IMR-90 (cell line): ENCODE data around the gene ZSCAN32. TPM values are rescaled to one million over a fixed set of nuclear protein-coding genes. Genes with fewer than 3 reads are reported as not detected.

Source experiments
- ATAC-seq: fragments of 200-7000 bp; cut with Tn5 transposase; 2 replicates; pipeline ENCODE4 v1.9.1; 2020; ENCODE audit warnings: low read depth, mild to moderate bottlenecking, moderate library complexity
- BruUV-seq: library from RNA; stranded (reverse); fragments of 400-500 nt; replicated peaks from 2 replicates; lab custom pipeline; 2021; lab: Mats Ljungman, UMichigan
- CTCF ChIA-PET: fragments of 300-600 bp; formaldehyde crosslinking; extraction: SDS; loops from one replicate; lab custom pipeline; 2021; ENCODE audit warnings: antibody characterized with exemption; lab: Yijun Ruan, JAX
- POLR2A ChIA-PET: fragments of 300-600 bp; sonication (Branson Sonifier 250); formaldehyde crosslinking; loops from one replicate; lab custom pipeline; 2022; ENCODE audit warnings: antibody characterized with exemption; ENCODE audit not compliant: unreplicated experiment; lab: Charles Lee
- DNase-seq: peaks from one replicate; pipeline ENCODE4 v3.0.0; 2013
- H2AFZ ChIP-seq: replicated peaks from 2 replicates; pipeline ENCODE3; 2013; ENCODE audit warnings: low read length, mild to moderate bottlenecking; ENCODE audit not compliant: poor library complexity
- H2AK5ac ChIP-seq: 2 replicates; pipeline ENCODE4 v1.6.1; 2013; ENCODE audit warnings: low read depth, low read length, inconsistent platforms
- H2AK9ac ChIP-seq: replicated peaks from 2 replicates; pipeline ENCODE3; 2013; ENCODE audit warnings: mild to moderate bottlenecking, low read depth, low read length, moderate library complexity; ENCODE audit not compliant: poor library complexity
- H2BK120ac ChIP-seq: 2 replicates; pipeline ENCODE4 v1.6.1; 2013; ENCODE audit warnings: low read depth, low read length, inconsistent platforms
- H2BK15ac ChIP-seq: 3 replicates; pipeline ENCODE4 v1.6.1; 2013; ENCODE audit warnings: low read depth, low read length, inconsistent platforms
- H2BK20ac ChIP-seq: 2 replicates; pipeline ENCODE4 v1.6.1; 2013; ENCODE audit warnings: low read depth, mild to moderate bottlenecking, inconsistent platforms, low read length, moderate library complexity
- H2BK5ac ChIP-seq: 2 replicates; pipeline ENCODE4 v1.6.1; 2013; ENCODE audit warnings: mild to moderate bottlenecking, low read depth, low read length, inconsistent platforms; ENCODE audit not compliant: poor library complexity, severe bottlenecking
- H3K14ac ChIP-seq: replicated peaks from 2 replicates; pipeline ENCODE4 v1.6.1; 2013; ENCODE audit warnings: low read depth, low read length, inconsistent platforms
- H3K18ac ChIP-seq: 2 replicates; pipeline ENCODE4 v1.6.1; 2013; ENCODE audit warnings: low read depth, low read length, control low read depth
- H3K23ac ChIP-seq: 2 replicates; pipeline ENCODE4 v1.6.1; 2013; ENCODE audit warnings: low read depth, low read length, inconsistent platforms
- H3K27ac ChIP-seq: 2 replicates; pipeline ENCODE4 v1.5.1; 2013; ENCODE audit warnings: mild to moderate bottlenecking, control low read depth, low read length; ENCODE audit not compliant: insufficient read depth
- H3K27me3 ChIP-seq: 2 replicates; pipeline ENCODE4 v1.6.1; 2013; ENCODE audit warnings: low read length; ENCODE audit not compliant: control insufficient read depth, insufficient read depth
- H3K36me3 ChIP-seq: 2 replicates; pipeline ENCODE4 v1.6.1; 2013; ENCODE audit warnings: low read length, mixed read lengths; ENCODE audit not compliant: control insufficient read depth, insufficient read depth
- H3K4ac ChIP-seq: 2 replicates; pipeline ENCODE4 v1.6.1; 2013; ENCODE audit warnings: low read depth, low read length, inconsistent platforms
- H3K4me1 ChIP-seq: 2 replicates; pipeline ENCODE4 v1.6.1; 2013; ENCODE audit warnings: low read length, mixed read lengths; ENCODE audit not compliant: control insufficient read depth, insufficient read depth
- H3K4me2 ChIP-seq: 2 replicates; pipeline ENCODE4 v1.6.1; 2013; ENCODE audit warnings: low read depth, mild to moderate bottlenecking, control low read depth, low read length, moderate library complexity
- H3K4me3 ChIP-seq: 2 replicates; pipeline ENCODE4 v1.5.1; 2013; ENCODE audit warnings: low read depth, mild to moderate bottlenecking, control low read depth, low read length, moderate library complexity; ENCODE audit not compliant: insufficient read depth
- H3K56ac ChIP-seq: 2 replicates; pipeline ENCODE4 v1.6.1; 2013; ENCODE audit warnings: low read length, inconsistent platforms; ENCODE audit not compliant: insufficient read depth; ENCODE audit errors: extremely low read depth
- H3K79me1 ChIP-seq, 2 experiments: 2 replicates each; pipeline ENCODE4 v1.6.1; 2013; ENCODE audit warnings: low read length in 2 of 2, inconsistent platforms in 1 of 2, low read depth in 1 of 2
- H3K9ac ChIP-seq: 2 replicates; pipeline ENCODE4 v1.6.1; 2013; ENCODE audit warnings: low read depth, low read length, control low read depth
- H3K9me1 ChIP-seq: 2 replicates; pipeline ENCODE4 v1.6.1; 2013; ENCODE audit warnings: low read length, inconsistent platforms; ENCODE audit not compliant: insufficient read depth
- H3K9me3 ChIP-seq: 2 replicates; pipeline ENCODE4 v1.6.1; 2013; ENCODE audit warnings: low read length; ENCODE audit not compliant: control insufficient read depth, insufficient read depth
- H4K20me1 ChIP-seq: 2 replicates; pipeline ENCODE4 v1.6.1; 2013; ENCODE audit warnings: low read length, inconsistent platforms; ENCODE audit not compliant: insufficient read depth
- H4K5ac ChIP-seq: 2 replicates; pipeline ENCODE4 v1.6.1; 2013; ENCODE audit warnings: mild to moderate bottlenecking, low read depth, low read length, control low read depth
- H4K8ac ChIP-seq, 2 experiments: 2 replicates each; pipeline ENCODE4 v1.6.1; 2013; ENCODE audit warnings: low read depth in 2 of 2, low read length in 2 of 2, control low read depth in 1 of 2, inconsistent platforms in 1 of 2
- H4K91ac ChIP-seq: 2 replicates; pipeline ENCODE4 v1.6.1; 2013; ENCODE audit warnings: low read depth, low read length, inconsistent platforms; ENCODE audit not compliant: insufficient read depth
- BHLHE40 ChIP-seq: fragments of 150-350 bp; IDR thresholded peaks from 2 replicates; pipeline ENCODE4 v1.6.1; 2016; ENCODE audit warnings: mild to moderate bottlenecking, low read depth, low read length
- CEBPB ChIP-seq: IDR thresholded peaks from 2 replicates; pipeline ENCODE4 v1.6.1; 2012; ENCODE audit warnings: low read depth, low read length, improper control_type of control experiment
- CHD1 ChIP-seq: IDR thresholded peaks from 2 replicates; pipeline ENCODE4 v1.6.1; 2012; ENCODE audit warnings: low read depth, low read length, improper control_type of control experiment
- FOS ChIP-seq: fragments of 150-350 bp; IDR thresholded peaks from 2 replicates; pipeline ENCODE4 v1.6.1; 2016; ENCODE audit warnings: low read depth, low read length
- MAFK ChIP-seq: IDR thresholded peaks from 2 replicates; pipeline ENCODE4 v1.6.1; 2012; ENCODE audit warnings: low read depth, low read length, improper control_type of control experiment
- MXI1 ChIP-seq: IDR thresholded peaks from 2 replicates; pipeline ENCODE4 v1.6.1; 2012; ENCODE audit warnings: low read depth, mild to moderate bottlenecking, low read length, moderate library complexity, borderline replicate concordance
- NFE2L2 ChIP-seq: fragments of 150-350 bp; IDR thresholded peaks from 2 replicates; pipeline ENCODE4 v1.6.1; 2016; ENCODE audit warnings: low read depth, mild to moderate bottlenecking, low read length
- POLR2A ChIP-seq: IDR thresholded peaks from 2 replicates; pipeline ENCODE4 v1.6.1; 2012; ENCODE audit warnings: mild to moderate bottlenecking, low read depth, low read length
- RAD21 ChIP-seq: IDR thresholded peaks from 2 replicates; pipeline ENCODE4 v1.6.1; 2012; ENCODE audit warnings: low read length, improper control_type of control experiment
- RCOR1 ChIP-seq: IDR thresholded peaks from 2 replicates; pipeline ENCODE4 v1.6.1; 2012; ENCODE audit warnings: mild to moderate bottlenecking, low read length, improper control_type of control experiment; ENCODE audit not compliant: insufficient replicate concordance
- dilution Hi-C: fragments of 300-500 bp; cut with HindIII; formaldehyde crosslinking; loops from one replicate; pipeline ENCODE4 v1.14.3; 2018; ENCODE audit warnings: low sequenced_read_pairs; ENCODE audit not compliant: unreplicated experiment
- in situ Hi-C: fragments of 300-500 bp; cut with MboI; formaldehyde crosslinking; loops from 3 replicates; pipeline ENCODE4 v1.14.3; 2019; ENCODE audit warnings: low sequenced_read_pairs, inconsistent platforms, mixed read lengths
- intact Hi-C: fragments of 100-400 bp; cut with micrococcal nuclease; formaldehyde crosslinking; loops from 2 replicates; pipeline ENCODE4 v1.10.0; 2022
- polyA plus RNA-seq, 3 experiments: library from polyadenylated mRNA; depleted of rRNA; stranded (reverse); fragments of >200 nt; gene quantifications; 2 replicates each; pipeline ENCODE4 v1.2.3, GENCODE V29; 2012; ENCODE audit warnings: low replicate concordance in 1 of 3
- total RNA-seq: library from RNA; depleted of rRNA; stranded (reverse); fragments of >200 nt; gene quantifications from 2 replicates; pipeline ENCODE4 v1.2.3, GENCODE V29; 2012
- TF ChIP-seq, protein P1 (sequence below): fragments of 150-350 bp; IDR thresholded peaks from 2 replicates; pipeline ENCODE4 v1.6.1; 2016; ENCODE audit warnings: low read depth, mild to moderate bottlenecking, low read length, moderate library complexity, borderline replicate concordance
- TF ChIP-seq, protein P2 (sequence below): conservative IDR thresholded peaks from 2 replicates; pipeline ENCODE4 v1.5.1; 2012; ENCODE audit warnings: mild to moderate bottlenecking, low read depth, low read length, improper control_type of control experiment

ZSCAN32 gene
- total and polyA plus RNA-seq, 2 of the 4 experiments (the other 2 are of a cell fraction) = 13.0 to 16.5 TPM

DNA sequence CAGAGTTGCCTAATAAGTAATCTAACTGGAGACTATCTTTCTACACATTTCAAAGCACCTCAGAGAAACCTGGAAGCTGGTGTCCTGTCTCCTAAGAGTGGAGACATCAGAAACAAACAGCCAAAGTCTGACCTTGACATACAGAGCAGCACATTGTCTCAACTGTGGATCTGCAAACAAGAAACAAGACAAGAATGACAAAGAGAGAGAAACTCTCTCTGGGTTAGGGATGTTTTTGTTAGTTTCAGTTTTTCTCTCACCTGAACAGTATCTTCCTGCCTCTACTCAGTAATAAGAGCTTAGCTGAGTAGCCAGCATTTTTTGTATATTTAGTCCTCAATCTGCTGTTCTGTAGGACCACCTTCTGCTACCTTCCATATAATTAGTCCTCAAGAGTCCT is 33.6 kb upstream of the ZSCAN32 start:
- intact Hi-C loops (no loop called here), in situ Hi-C loops (no loop called here), dilution Hi-C loops (no loop called here)
- no TSS peak for BruUV-seq
- CTCF ChIA-PET = no interaction called here
- Histone ChIP-seq H3K27ac (no peak overlapping the region), H3K4me1 (no peaks in the 10 kb centered on the region), H4K20me1 (no peaks in the 10 kb centered on the region), H3K56ac (no peak overlapping the region), H3K36me3 (peaks cover 8% of the 10 kb centered on the region), H3K18ac (no peak overlapping the region), H4K8ac (no peak overlapping the region), H4K5ac (no peak overlapping the region), H3K23ac (no peak overlapping the region), H3K4me3 (no peak overlapping the region), H2BK20ac (no peak overlapping the region), H2BK5ac (no peak overlapping the region), H2AK5ac (no peak overlapping the region), H3K79me1 (peaks cover 0 to 7% of the 10 kb centered on the region in 2 experiments; a peak in 2 of 4 replicates), H2BK15ac (no peak overlapping the region), H4K91ac (no peak overlapping the region), H3K9ac (no peak overlapping the region), H2BK120ac (no peak overlapping the region), H3K9me3 (peaks cover 7% of the 10 kb centered on the region), H3K27me3 (0 out of 2 replicates have a peak, but pooled peaks cover 2% of the 10 kb centered on the region), H3K4me2 (no peak overlapping the region), H3K9me1 (no peaks in the 10 kb centered on the region), H3K4ac (no peak overlapping the region), H2AK9ac (no peak overlapping the region), H2AFZ (no peak overlapping the region), H3K14ac (no peak overlapping the region)
- TF ChIP-seq MAFK = no peak
- no peak for TF ChIP-seq BHLHE40
- TF ChIP-seq RCOR1 = no peak
- TF ChIP-seq, protein P1, sequence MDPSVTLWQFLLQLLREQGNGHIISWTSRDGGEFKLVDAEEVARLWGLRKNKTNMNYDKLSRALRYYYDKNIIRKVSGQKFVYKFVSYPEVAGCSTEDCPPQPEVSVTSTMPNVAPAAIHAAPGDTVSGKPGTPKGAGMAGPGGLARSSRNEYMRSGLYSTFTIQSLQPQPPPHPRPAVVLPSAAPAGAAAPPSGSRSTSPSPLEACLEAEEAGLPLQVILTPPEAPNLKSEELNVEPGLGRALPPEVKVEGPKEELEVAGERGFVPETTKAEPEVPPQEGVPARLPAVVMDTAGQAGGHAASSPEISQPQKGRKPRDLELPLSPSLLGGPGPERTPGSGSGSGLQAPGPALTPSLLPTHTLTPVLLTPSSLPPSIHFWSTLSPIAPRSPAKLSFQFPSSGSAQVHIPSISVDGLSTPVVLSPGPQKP = no peak
- TF ChIP-seq MXI1 = no peak
- TF ChIP-seq, protein P2, sequence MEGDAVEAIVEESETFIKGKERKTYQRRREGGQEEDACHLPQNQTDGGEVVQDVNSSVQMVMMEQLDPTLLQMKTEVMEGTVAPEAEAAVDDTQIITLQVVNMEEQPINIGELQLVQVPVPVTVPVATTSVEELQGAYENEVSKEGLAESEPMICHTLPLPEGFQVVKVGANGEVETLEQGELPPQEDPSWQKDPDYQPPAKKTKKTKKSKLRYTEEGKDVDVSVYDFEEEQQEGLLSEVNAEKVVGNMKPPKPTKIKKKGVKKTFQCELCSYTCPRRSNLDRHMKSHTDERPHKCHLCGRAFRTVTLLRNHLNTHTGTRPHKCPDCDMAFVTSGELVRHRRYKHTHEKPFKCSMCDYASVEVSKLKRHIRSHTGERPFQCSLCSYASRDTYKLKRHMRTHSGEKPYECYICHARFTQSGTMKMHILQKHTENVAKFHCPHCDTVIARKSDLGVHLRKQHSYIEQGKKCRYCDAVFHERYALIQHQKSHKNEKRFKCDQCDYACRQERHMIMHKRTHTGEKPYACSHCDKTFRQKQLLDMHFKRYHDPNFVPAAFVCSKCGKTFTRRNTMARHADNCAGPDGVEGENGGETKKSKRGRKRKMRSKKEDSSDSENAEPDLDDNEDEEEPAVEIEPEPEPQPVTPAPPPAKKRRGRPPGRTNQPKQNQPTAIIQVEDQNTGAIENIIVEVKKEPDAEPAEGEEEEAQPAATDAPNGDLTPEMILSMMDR = no peak
- no peak for TF ChIP-seq NFE2L2
- TF ChIP-seq CHD1 = no peak
- no peak for TF ChIP-seq FOS
- TF ChIP-seq POLR2A = no peak
- TF ChIP-seq RAD21 = no peak
- TF ChIP-seq CEBPB = no peak
- no peak for ATAC-seq
- no peak for DNase-seq
- POLR2A ChIA-PET = no interaction called here
